ENCODE measurements around the gene PSMG4. TPM values are rescaled to one million over a fixed set of nuclear protein-coding genes. Genes with fewer than 3 reads are reported as not detected.

PSMG4 gene
- total and polyA plus RNA-seq, 10 of the 15 experiments (the other 5 are each of a cell fraction or from before 2014, with no cell fraction given) = 7.1 to 62.6 (median 29.8) TPM

- Histone ChIP-seq H3K36me3 (ENCODE audit: control insufficient read depth in 2 of 2, insufficient read depth in 2 of 2, low read length in 1 of 2) (no peaks in the 10 kb centered on the region; a peak in 1 of 4 replicates), H3K27ac (ENCODE audit: control insufficient read depth, insufficient read depth) (no peak overlapping the region), H3K4me2 (ENCODE audit: control insufficient read depth, insufficient read depth) (no peak overlapping the region), H3K27me3 (replicated peaks in 1 of 2; ENCODE audit: control insufficient read depth in 2 of 2, insufficient read depth in 2 of 2, low read length in 1 of 2) (no peaks in the 10 kb centered on the region), H3K4me3 (no peak overlapping the region), H3K9me3 (replicated peaks; ENCODE audit: control insufficient read depth, insufficient read depth, low read length) (no peaks in the 10 kb centered on the region), H3K79me2 (ENCODE audit: control insufficient read depth, insufficient read depth, low read length) (no peaks in the 10 kb centered on the region), H2AFZ (ENCODE audit: control insufficient read depth, low read depth, low read length) (no peak overlapping the region), H3K4me1 (ENCODE audit: control insufficient read depth, insufficient read depth, low read length) (no peaks in the 10 kb centered on the region), H3K9ac (ENCODE audit: control insufficient read depth, insufficient read depth, low read length) (no peak overlapping the region), H4K20me1 (ENCODE audit: control insufficient read depth, insufficient read depth) (no peaks in the 10 kb centered on the region)
- intact Hi-C loops (cut with micrococcal nuclease; ENCODE audit: unreplicated experiment) = no loop called here
- POLR2A ChIA-PET = no interaction called here
- no peak for DNase-seq (ENCODE audit: low read depth, low spot score)
- BruUV-seq (replicated peaks) = no TSS peak
- SMC1A ChIA-PET (ENCODE audit: uncharacterized antibody, unreplicated experiment) = interaction anchor here (1.0 to 4.4 kb wide), 2 partner anchors 128 to 449 kb away, joined by 3 to 51 read pairs; no protein-coding TSS in a partner anchor
- CTCF ChIA-PET = interaction anchor here (1.0 kb wide), 2 partner anchors 132 to 150 kb away, joined by 3 read pairs; no protein-coding TSS in a partner anchor
- RAD21 ChIA-PET (ENCODE audit: unreplicated experiment) = interaction anchor here (1.7 to 4.3 kb wide), 2 partner anchors 170 to 448 kb away, joined by 4 to 55 read pairs; no protein-coding TSS in a partner anchor
- 74% methylated on average over 10 of the region's 10 CpGs for WGBS (ENCODE audit: insufficient coverage, insufficient replicate concordance, low lambda C conversion rate, missing lambda C conversion rate)
- no peak for ATAC-seq
- in situ Hi-C loops (cut with MboI) = loop anchor here (5.0 kb wide), 1 partner anchor 449 kb away; no protein-coding TSS in a partner anchor
- FAIRE-seq = no peak
- TF ChIP-seq, protein P1, sequence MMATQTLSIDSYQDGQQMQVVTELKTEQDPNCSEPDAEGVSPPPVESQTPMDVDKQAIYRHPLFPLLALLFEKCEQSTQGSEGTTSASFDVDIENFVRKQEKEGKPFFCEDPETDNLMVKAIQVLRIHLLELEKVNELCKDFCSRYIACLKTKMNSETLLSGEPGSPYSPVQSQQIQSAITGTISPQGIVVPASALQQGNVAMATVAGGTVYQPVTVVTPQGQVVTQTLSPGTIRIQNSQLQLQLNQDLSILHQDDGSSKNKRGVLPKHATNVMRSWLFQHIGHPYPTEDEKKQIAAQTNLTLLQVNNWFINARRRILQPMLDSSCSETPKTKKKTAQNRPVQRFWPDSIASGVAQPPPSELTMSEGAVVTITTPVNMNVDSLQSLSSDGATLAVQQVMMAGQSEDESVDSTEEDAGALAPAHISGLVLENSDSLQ (IDR thresholded peaks at IDR 0.05) = no peak
- TF ChIP-seq ZNF207 (IDR thresholded peaks at IDR 0.05; ENCODE audit: borderline replicate concordance) (no peak), ZNF687 (IDR thresholded peaks at IDR 0.05) (no peak), BCL11A (IDR thresholded peaks at IDR 0.05; ENCODE audit: low read depth, low read length) (no peak), ZSCAN29 (IDR thresholded peaks at IDR 0.05) (no peak), SMAD5 (IDR thresholded peaks at IDR 0.05; ENCODE audit: low read depth) (no peak), ZNF622 (IDR thresholded peaks at IDR 0.05) (no peak), CHD4 (IDR thresholded peaks at IDR 0.05) (no peak), ZBTB4 (CRISPR knock-in tag; IDR thresholded peaks at IDR 0.05) (no peak), BRCA1 (IDR thresholded peaks at IDR 0.05; ENCODE audit: low read depth, low read length) (no peak)
- TF ChIP-seq, protein P2, sequence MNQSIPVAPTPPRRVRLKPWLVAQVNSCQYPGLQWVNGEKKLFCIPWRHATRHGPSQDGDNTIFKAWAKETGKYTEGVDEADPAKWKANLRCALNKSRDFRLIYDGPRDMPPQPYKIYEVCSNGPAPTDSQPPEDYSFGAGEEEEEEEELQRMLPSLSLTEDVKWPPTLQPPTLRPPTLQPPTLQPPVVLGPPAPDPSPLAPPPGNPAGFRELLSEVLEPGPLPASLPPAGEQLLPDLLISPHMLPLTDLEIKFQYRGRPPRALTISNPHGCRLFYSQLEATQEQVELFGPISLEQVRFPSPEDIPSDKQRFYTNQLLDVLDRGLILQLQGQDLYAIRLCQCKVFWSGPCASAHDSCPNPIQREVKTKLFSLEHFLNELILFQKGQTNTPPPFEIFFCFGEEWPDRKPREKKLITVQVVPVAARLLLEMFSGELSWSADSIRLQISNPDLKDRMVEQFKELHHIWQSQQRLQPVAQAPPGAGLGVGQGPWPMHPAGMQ (IDR thresholded peaks at IDR 0.05; ENCODE audit: borderline replicate concordance) = no peak
Measured at GRCh38 chr6:3283241-3283640, 24.5 kb downstream of the PSMG4 start.

Data from GM12878 (cell line).